Stimulated activated naive CD8-positive, alpha-beta T cell treated with anti-CD3 and anti-CD28 coated beads, Interleukin-15, Interleukin-2, amounts not matched to agents 100 U/mL and 50 U/mL, for 24 hours (primary cell): ENCODE results near the gene SEC24B.
A peak's percentile ranks its signal among the peaks of the same experiment; 100 is the strongest.
"Not testable (repeated sequence)": the region's sequence is repeated elsewhere in the genome, so short reads cannot be mapped to it uniquely, and the experiment has no call there.

Experiments
- ATAC-seq: fragments of 150-1000 bp; cut with Tn5 transposase; one replicate; pipeline ENCODE4 v1.10.0; 2021
- DNase-seq: peaks from one replicate; pipeline ENCODE4 v3.0.0; 2021

Gene SEC24B

GRCh38 chr4:109432696-109433095 is 919 bp upstream of the SEC24B start:
- no peak for DNase-seq
- ATAC-seq: no peak

DNA sequence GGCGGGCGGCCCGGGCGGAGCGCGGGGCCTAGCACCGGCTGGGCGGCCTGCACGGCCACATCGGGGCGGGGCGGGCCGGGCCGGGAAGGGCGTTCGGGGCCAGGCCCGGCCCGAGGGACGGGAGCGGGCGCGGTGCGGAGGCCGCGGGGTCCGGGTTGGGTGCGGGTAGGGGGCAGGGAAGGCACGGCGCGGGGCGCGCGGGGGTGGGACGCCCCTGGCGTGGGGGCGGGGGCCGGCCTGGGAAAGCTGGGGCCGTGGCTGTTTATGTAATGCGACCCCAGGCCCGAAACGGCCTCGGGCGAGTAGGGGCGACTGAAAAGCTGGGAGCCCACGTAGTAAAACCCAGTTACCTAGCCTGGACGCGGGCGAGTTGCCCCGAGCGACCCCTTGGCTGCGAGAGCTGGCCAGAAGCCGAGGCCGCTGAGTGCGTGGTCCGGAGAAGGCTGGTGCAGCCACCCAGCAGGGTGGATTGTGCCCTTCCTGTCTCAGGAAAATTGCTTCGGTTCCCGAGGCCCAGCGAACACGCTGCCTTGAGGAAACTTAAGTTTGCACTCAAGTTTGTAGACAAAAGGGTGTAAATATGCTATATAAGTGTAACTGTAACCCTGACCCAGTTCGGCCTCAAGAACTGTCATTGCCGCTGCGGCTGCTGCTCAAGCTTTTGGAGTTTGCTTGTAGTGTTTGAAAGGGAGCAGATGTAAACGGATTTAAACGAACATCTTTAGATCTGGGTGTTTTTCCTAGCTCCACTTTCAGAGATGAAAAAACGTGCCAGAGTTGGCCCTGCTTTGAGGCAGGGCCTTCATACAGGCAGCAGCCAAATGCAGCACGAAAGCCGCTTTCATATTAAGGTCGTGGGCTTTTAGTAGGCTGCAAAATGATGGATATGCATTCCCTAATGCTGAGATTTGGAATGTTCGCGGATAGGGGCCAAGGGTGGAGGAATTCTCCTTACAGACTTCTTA is 674 bp downstream of the SEC24B start:
- DNase-seq (peak; percentile 41), ATAC-seq (peak; percentile 43)

DNA sequence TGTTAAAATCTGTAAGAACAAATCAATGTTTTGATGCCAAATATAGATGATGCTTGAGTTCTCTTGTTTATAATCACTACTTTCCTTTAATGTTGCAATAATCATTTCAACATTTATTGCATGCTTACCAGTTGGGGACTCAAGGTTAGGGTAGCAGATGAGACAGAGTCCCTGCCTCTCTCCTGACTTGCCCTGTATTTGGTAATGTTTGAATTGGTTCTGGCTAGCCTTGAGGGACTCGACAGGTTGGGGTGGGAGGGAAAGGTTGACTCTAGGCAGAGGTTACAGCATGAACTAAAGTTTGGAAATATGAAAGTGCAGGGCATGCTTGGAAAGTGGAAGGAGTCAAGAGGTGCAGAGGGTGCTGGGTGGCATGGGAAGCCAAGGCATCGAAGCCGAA is 2.0 kb downstream of the SEC24B start:
- no peak for DNase-seq
- no peak for ATAC-seq

DNA sequence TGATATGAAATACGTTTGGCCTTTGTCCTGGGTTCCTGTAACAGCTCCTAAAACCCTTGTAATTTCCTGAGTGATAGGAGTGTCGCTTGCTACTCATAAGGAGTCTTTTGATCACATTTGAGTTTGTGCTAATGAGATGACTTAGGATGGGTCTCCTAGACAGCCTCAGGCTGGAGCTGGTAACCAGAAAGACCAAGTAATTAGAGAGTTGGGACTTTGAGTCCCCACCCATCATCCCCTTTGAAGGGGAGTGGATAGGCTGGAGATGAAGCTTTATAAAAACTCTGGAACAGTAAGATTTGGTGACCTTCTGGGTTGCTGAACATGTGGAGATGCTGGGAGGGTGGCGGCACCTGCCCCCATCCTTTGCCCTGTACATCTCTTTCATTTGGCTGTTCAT is 2.9 kb downstream of the SEC24B start:
- no peak for ATAC-seq
- no peak for DNase-seq

DNA sequence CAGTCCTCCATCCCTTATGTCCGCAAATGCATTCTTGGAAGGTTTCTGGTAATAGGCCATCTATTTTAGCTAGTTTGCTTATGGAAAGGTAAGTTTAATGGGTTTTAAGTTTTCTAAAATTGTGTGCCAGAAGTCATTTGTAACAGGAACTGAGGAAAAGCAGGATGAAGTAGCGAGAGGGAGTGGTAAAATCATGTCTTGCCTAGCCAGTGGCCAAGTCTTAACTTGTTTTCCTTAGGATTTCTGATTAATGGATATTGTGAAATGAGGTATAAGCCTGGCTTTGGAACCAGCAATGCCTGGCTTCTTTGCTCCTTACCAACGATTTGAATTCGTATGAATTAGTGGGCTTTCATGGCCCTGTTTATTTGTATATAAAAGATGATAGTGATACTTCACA is 7.3 kb downstream of the SEC24B start:
- no peak for DNase-seq
- ATAC-seq: no peak

DNA sequence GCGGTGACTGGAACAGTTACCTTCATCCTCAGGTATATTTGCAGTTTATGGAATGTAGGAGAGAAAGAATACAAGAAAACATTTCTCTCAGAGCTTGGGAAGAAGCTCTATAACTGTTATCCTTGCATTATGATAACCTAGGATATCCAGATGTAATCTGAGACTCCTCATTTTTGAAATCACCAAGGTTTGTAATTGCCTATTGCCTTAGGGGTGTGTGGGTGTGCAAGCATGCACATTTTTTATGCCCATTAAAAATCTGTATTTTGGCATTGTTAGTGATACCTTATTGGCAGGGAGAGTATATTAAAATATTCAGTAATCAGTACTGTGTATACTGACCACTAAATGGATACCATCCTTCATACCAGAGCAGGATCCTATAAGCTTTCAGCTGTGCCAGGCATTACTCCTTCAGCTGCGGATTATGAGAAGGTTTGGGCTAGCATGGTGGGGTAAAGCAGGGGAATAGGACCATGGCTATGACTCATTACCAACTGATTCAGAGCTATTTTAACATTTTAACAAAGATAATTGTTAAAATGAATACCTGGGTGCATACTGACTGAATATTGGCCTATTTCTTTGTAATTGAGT is 8.3 kb downstream of the SEC24B start:
- DNase-seq (no peak), ATAC-seq (no peak)

DNA sequence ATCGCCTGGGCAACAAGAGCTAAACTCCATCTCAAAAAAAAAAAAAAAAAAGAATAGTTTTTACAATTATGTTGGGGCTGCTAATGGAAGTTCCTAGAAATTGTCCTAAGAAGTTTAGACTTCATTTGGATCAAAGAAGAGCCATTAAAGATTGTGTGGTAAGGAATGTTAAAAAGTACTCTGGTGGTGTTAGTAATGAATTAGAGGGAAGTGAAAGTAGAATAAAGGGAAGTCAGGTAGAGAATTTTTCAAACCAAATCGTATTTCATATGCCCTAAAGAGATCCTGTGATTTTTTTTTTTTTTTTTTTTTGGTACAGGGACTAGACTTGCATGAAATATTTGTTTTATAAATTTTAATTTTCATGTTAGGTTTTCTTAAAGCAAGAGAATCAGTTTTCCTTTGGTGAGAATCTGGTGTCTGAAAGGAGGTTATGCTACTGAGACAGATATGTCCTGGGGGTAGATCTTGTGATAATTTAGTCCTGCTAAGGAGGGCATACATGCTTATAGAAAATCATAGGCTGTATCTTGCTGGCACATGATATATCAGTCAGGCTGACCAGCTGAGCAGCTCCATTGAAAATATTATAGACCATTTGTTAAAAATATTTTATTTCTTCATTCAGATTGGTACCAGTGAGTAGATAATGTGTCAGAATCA is 10.7 kb downstream of the SEC24B start:
- ATAC-seq (no peak), DNase-seq (no peak)

DNA sequence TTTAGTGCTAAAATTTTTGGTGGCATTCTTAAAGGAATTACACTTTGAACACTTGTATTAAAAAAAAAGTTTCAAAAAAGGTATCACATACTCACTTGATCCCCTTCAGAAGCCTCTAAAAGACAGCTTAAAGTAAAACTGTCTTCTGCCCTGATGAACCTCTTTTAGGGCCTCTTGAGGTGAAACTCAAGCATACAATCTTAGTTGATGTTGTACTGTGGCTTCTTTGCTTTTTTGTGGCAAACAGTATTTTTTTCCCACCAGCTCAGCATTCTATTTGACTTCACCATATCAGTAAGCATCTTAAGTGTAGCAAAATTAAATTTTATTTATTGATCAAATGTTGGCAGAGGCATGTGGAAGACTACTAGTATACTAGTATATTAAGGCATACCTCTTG is 13.7 kb downstream of the SEC24B start:
- ATAC-seq: no peak
- DNase-seq: no peak

DNA sequence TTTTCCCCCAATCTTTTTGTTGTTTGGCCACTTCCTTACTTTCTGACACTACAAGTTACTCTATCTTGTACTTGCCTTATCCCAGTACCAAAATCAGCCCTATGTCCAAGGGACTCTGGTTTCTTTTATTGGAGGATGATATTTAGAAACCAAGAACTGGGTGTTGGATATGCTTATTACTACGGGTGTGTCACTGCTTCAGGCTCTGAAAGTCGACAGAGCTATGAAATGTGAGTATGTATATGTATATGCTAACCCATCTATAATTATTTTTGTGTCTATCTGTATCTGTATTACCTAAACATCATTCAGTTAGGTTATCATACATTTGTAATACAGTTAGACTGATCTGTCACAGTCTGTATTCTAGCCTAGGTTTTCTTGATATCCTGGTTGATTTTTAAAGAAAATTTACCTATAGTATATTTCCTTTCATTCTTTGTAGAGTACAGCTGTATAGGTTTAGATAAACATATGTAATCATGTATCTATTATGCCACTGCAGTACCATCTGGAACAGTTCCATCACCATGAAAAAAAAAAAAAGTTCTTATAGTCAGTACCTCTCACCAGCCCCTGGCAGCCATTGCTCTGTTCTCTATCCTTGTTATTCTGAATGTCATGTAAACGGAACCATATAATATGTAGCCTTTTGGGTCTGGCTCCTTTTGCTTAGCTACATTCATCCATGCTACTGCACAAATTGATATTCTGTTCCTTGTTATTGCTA is 18.1 kb downstream of the SEC24B start:
- ATAC-seq (no peak), DNase-seq (no peak)

DNA sequence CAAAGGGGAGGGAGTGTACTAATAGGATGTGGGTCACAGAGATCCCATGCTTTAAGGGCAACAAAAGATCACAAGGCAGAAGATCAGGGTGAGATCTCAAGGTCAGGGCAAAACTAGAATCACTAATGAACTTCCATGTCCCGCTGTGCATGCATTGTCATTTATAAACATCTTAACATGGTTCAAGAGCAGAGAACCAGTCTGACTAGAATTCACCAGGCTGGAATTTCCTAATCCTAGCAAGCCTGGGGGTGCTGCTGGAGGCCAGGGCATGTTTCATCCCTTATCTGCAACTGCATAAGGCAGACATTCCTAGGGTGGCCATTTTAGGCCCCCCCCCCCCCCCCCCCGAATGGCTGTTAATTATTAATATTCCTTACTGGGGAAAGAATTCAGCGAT is 19.5 kb downstream of the SEC24B start:
- not testable (repeated sequence) for DNase-seq, ATAC-seq

DNA sequence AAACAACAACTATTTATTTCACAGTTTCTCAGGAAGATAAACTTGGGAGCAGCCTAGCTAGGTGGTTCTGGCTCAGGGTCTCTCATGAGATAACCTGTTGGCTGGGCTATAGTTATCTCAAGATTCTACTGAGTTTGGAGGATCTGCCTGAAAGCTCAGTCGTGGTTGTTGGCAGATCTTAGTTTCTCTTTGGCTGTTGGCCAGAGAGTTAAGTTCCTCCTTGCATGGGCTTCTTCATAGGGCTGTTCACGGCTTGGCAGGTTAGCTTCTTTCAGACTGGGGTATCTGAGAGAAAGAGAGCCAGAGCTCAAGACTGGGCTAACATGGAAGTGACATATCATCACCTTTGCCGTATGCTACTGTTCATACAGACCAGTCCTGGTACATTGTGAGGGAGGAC is 28.7 kb downstream of the SEC24B start:
- DNase-seq (no peak), ATAC-seq (peak; percentile 19)

DNA sequence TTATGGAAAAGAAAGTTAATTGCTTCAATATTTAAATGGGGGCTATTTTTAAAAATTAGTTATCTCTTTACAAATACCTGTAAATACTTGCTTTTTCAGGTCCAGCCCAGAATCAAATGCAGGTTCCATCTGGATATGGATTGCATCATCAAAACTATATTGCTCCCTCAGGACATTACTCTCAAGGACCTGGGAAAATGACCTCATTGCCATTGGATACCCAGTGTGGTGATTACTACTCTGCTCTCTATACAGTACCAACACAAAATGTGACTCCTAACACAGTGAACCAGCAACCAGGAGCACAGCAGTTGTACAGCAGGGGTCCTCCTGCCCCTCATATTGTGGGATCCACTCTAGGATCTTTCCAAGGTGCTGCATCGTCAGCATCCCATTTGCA is 29.2 kb downstream of the SEC24B start:
- no peak for ATAC-seq

DNA sequence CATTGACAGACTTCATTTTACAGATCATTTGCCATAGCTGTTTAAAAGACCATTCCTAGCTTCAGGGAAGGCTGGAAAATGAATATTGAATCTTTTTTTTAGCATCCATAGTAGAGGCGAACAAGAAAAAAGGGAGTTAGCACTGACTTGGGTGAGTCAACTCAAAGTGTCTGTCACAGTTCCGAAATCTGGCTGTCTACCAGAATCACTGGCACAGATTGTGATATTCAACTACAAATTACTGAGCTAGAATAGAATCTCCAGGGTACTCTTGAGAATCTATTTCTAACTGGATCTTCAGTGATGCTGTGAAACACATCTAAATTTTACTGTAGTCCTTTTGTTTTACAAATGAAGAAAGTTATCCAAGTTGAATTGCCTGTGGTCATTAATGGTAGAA is 31.5 kb downstream of the SEC24B start:
- ATAC-seq: no peak
- no peak for DNase-seq

More for the DNA sequence above, 29.2 kb downstream of the SEC24B start:
- DNase-seq: no peak

DNA sequence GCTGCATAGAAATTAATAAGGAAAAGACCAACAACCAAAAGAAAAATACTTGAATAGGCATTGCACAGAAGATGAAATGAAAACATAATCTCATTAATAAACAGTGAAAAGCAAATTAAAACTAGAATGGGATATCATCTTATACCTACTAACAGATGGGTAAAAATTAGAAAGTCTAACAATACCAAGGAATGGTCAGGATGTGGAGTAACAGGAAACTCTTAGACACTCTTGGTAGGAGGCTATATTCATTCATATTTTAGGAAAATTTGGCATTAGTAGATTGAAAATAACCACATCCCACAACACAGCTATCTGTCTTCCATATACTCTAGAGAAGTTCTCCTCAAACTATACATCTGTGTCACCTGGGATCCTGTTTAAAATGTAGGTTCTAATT is 36.3 kb downstream of the SEC24B start:
- ATAC-seq (no peak), DNase-seq (no peak)

GRCh38 chr4:109472343-109472761 is 38.7 kb downstream of the SEC24B start:
- DNase-seq: no peak
- ATAC-seq: peak; percentile 59

- ATAC-seq: peak; percentile 55
- DNase-seq: no peak
Measured at GRCh38 chr4:109473824-109474223, 40.2 kb downstream of the SEC24B start.

DNA sequence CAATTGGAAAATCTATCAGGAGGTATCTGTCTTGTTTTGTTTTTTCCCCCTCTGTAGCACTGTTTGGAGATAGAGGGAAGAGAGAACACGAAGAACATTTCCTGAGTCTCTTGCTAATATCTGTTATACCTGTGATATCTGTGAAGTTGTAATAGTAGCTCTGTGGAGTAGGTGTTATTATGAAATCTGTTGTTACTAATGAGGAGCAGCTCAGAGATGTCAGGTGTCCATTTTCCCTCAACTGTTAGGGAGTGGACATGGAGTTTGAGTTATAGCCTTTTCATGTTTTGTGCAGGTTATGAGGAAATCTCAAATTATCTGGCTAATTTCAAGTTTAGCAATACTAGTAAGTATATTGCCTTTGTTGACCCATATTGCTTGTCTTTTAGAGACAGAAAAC is 52.4 kb downstream of the SEC24B start:
- DNase-seq: no peak
- no peak for ATAC-seq

DNA sequence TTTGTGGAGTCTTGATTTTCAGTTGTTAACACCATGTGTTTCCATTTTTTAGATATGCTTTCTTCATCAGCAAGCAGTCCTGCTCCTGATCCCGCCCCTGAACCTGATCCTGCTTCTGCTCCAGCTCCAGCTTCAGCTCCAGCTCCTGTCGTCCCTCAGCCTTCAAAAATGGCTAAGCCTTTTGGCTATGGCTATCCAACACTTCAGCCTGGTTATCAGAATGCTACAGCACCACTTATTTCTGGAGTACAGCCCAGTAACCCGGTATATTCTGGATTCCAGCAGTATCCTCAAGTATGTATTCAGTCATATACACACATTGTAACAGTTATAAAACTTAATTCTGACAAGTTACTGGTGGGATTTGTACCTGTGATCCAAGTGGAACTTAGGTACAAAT is 60.9 kb downstream of the SEC24B start:
- ATAC-seq (no peak), DNase-seq (no peak)

GRCh38 chr4:109495514-109495913 is 61.9 kb downstream of the SEC24B start:
- DNase-seq (no peak), ATAC-seq (no peak)

DNA sequence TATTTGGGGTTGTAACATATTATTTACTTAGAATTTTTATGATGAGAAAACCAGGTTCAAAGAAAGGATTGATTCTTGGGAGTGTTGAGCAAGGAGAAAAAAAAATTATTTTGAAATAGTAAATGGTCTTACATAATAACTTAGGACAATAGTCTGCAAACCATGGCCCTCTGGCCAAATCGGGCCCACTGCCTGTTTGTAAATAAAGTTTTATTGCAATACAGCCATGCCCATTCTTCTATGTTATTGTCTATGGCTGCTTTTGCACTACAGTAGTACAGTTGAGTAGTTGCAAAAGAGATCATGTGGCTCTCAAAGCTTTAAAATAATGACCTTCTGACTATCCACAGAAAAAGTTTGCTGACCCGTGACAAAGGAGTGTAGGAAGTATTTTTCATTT is 63.3 kb downstream of the SEC24B start:
- DNase-seq (no peak), ATAC-seq (no peak)

DNA sequence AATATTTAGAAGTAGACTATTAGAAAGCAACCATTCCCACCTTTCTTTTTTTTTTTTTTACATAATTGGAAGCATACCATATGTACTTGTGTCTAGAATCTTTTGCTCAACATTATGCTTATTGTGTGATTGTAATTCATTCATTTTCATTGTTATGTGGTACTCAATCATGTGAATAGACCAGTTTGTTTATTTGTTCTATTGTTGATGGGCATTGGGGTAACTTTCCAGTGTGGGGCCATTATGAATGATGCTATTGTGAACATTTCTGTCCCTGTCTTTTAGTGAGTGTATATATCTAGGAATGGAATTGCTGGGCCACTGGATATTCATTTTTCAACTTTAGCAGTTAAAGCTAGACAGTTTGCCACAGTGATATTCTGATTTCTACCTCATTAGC is 63.9 kb downstream of the SEC24B start:
- ATAC-seq (no peak), DNase-seq (no peak)

DNA sequence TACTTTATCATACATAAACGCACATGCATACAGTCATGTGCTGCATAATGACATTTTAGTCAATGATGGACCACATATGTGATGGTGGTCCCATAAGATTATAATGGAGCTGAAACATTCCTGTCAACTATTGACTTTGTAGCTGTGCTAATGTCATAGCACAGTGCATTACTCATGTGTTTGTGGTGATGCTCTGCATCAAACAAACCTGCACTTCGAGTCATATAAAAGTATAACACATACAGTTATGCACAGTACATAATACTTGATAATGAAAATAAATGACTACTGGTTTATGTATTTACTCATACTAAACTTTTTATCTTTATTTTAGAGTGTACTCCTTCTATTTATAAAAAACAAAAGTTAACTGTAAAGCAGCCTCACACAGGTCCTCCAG is 65.9 kb downstream of the SEC24B start:
- ATAC-seq (no peak), DNase-seq (no peak)

DNA sequence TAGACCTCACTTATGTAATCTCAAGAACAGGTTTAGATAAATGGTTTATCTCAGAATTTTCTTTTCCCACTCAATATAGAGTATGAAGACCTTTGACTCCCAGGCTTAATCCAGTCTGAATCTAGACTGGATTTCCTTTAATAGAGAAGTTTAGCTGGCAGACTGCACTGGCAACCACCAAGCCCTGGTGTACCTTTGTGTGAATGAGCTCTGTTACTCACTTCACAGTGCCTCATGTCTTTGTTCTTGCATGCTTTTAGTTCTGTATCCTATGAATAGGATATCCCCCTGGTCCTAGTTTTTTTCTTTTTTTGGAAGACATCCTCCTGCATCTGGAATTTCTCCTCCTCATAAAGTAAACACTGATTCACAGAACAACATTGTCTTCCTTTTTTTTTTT is 73.3 kb downstream of the SEC24B start:
- no peak for ATAC-seq

More for the DNA sequence above, 73.3 kb downstream of the SEC24B start:
- no peak for DNase-seq
